Hematopoietic multipotent progenitor cell treated with erythropoietin and hydrocortisone succinate and interleukin-3 and kit ligand, for 4 days (in vitro differentiated cells): ENCODE data around the gene MAPT.
"Not testable (repeated sequence)": the region's sequence is repeated elsewhere in the genome, so short reads cannot be mapped to it uniquely, and the experiment has no call there.

Experiments
- DNase-seq: peaks from one replicate; pipeline ENCODE4 v3.0.0-alpha.2; 2015

MAPT gene

DNA sequence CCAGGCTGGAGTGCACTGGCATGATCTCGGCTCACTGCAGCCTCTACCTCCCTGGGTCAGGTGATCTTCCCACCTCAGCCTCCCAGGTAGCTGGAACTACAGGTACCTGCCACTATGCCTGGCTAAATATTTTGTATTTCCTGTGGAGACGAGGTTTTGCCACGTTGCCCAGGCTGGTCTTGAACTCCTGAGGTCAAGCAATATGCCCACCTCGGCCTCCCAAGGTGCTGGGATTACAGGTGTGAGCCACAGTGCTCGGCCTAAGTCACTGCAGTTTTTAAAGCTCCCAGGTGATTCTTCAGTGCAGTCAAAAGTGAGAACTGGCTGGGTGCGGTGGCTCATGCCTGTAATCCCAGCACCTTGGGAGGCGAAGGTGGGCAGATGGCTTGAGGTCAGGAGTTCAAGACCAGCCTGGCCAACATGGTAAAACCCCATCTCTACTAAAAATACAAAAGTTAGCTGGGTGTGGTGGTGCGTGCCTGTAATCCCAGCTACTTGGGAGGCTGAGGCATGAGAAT, 125.1 kb downstream of the MAPT start:
- DNase-seq = not testable (repeated sequence)

DNA sequence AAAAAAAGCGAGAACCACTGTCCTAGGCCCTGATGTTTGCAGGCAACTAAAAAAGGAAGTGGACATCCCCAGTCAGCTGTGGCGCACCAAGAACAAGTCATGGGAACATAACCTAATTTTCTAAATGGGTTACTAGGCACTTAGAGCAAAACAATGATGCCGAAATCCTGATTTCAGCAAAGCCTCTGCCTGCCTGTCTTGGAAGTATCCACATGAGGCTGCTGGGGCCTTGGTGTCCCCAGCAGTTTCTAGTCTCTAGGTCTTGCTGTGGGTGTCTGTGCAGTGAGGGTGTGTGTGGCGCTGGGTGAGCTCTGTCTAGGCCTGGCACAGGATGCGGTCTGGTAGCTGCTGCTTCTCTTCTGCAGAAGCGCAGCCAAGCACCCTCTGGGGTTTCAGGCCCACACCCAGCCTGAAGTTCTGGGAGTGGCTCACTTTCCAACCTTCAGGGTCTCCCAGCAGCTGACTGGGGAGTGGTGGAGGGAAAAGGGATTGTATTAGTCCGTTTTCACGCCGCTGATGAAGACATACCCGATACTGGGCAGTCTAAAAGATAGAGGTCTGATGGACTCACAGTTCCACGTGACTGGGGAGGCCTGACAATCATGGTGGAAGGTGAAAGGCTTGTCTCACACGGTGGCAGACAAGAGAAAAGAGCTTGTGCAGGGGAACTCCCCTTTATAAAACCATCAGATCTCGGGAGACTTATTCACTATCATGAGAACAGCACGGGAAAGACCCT, 125.8 kb downstream of the MAPT start:
- DNase-seq = no peak

DNA sequence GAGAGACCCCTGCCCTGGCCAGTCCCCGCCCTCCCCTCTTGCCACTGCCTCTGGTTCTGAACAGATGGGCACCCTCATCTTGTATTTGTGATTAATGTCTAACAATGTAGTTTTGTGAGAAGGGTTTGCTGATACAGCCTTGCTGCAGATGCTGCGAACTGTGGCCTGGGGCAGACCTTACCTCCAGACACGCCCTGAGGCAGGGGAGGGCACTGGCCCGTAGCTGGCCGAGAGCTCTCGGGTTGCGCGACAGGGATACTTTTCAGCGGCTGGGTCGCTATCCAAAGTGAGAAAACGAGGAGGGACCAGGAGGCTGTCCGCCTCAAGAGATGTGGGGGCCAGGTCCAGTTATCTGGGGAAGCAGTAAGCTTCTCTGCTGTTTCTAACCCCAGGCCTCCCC, 126.6 kb downstream of the MAPT start:
- no peak for DNase-seq

DNA sequence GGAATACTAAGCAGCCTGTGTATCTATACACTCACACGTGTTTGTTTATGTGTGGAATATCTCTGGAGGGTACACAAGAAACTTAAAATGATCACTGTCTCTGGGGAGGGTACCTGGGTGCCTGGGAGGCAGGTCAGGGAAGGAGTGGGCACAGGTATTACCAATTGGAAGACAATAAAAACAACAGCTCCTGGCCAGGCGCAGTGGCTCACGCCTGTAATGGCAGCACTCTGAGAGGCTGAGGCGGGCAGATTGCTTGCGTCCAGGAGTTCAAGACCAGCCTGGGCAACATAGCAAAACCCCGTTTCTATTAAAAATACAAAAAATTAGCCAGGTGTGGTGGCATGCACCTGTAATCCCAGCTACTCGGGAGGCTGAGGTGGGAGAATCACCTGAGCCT, 129.0 kb downstream of the MAPT start:
- not testable (repeated sequence) for DNase-seq

DNA sequence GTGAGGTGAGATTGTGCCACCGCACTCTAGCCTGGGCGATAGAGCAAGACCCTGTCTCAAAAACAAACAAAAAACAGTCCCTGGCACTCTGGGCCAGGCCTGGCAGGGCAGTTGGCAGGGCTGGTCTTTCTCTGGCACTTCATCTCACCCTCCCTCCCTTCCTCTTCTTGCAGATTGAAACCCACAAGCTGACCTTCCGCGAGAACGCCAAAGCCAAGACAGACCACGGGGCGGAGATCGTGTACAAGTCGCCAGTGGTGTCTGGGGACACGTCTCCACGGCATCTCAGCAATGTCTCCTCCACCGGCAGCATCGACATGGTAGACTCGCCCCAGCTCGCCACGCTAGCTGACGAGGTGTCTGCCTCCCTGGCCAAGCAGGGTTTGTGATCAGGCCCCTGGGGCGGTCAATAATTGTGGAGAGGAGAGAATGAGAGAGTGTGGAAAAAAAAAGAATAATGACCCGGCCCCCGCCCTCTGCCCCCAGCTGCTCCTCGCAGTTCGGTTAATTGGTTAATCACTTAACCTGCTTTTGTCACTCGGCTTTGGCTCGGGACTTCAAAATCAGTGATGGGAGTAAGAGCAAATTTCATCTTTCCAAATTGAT, 129.5 kb downstream of the MAPT start:
- DNase-seq = peak; percentile 43

DNA sequence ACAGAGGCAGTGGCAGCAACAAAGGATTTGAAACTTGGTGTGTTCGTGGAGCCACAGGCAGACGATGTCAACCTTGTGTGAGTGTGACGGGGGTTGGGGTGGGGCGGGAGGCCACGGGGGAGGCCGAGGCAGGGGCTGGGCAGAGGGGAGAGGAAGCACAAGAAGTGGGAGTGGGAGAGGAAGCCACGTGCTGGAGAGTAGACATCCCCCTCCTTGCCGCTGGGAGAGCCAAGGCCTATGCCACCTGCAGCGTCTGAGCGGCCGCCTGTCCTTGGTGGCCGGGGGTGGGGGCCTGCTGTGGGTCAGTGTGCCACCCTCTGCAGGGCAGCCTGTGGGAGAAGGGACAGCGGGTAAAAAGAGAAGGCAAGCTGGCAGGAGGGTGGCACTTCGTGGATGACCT, 130.2 kb downstream of the MAPT start:
- DNase-seq = no peak

DNA sequence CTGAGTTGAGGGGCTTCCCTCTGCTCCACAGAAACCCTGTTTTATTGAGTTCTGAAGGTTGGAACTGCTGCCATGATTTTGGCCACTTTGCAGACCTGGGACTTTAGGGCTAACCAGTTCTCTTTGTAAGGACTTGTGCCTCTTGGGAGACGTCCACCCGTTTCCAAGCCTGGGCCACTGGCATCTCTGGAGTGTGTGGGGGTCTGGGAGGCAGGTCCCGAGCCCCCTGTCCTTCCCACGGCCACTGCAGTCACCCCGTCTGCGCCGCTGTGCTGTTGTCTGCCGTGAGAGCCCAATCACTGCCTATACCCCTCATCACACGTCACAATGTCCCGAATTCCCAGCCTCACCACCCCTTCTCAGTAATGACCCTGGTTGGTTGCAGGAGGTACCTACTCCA, 130.7 kb downstream of the MAPT start:
- DNase-seq = no peak

DNA sequence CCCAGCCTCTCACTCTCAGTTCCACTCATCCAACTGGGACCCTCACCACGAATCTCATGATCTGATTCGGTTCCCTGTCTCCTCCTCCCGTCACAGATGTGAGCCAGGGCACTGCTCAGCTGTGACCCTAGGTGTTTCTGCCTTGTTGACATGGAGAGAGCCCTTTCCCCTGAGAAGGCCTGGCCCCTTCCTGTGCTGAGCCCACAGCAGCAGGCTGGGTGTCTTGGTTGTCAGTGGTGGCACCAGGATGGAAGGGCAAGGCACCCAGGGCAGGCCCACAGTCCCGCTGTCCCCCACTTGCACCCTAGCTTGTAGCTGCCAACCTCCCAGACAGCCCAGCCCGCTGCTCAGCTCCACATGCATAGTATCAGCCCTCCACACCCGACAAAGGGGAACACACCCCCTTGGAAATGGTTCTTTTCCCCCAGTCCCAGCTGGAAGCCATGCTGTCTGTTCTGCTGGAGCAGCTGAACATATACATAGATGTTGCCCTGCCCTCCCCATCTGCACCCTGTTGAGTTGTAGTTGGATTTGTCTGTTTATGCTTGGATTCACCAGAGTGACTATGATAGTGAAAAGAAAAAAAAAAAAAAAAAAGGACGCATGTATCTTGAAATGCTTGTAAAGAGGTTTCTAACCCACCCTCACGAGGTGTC, 131.3 kb downstream of the MAPT start:
- no peak for DNase-seq

DNA sequence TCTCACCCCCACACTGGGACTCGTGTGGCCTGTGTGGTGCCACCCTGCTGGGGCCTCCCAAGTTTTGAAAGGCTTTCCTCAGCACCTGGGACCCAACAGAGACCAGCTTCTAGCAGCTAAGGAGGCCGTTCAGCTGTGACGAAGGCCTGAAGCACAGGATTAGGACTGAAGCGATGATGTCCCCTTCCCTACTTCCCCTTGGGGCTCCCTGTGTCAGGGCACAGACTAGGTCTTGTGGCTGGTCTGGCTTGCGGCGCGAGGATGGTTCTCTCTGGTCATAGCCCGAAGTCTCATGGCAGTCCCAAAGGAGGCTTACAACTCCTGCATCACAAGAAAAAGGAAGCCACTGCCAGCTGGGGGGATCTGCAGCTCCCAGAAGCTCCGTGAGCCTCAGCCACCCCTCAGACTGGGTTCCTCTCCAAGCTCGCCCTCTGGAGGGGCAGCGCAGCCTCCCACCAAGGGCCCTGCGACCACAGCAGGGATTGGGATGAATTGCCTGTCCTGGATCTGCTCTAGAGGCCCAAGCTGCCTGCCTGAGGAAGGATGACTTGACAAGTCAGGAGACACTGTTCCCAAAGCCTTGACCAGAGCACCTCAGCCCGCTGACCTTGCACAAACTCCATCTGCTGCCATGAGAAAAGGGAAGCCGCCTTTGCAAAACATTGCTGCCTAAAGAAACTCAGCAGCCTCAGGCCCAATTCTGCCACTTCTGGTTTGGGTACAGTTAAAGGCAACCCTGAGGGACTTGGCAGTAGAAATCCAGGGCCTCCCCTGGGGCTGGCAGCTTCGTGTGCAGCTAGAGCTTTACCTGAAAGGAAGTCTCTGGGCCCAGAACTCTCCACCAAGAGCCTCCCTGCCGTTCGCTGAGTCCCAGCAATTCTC, 132.1 kb downstream of the MAPT start:
- DNase-seq = no peak

DNA sequence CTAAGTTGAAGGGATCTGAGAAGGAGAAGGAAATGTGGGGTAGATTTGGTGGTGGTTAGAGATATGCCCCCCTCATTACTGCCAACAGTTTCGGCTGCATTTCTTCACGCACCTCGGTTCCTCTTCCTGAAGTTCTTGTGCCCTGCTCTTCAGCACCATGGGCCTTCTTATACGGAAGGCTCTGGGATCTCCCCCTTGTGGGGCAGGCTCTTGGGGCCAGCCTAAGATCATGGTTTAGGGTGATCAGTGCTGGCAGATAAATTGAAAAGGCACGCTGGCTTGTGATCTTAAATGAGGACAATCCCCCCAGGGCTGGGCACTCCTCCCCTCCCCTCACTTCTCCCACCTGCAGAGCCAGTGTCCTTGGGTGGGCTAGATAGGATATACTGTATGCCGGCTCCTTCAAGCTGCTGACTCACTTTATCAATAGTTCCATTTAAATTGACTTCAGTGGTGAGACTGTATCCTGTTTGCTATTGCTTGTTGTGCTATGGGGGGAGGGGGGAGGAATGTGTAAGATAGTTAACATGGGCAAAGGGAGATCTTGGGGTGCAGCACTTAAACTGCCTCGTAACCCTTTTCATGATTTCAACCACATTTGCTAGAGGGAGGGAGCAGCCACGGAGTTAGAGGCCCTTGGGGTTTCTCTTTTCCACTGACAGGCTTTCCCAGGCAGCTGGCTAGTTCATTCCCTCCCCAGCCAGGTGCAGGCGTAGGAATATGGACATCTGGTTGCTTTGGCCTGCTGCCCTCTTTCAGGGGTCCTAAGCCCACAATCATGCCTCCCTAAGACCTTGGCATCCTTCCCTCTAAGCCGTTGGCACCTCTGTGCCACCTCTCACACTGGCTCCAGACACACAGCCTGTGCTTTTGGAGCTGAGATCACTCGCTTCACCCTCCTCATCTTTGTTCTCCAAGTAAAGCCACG, 133.0 kb downstream of the MAPT start:
- DNase-seq = no peak

DNA sequence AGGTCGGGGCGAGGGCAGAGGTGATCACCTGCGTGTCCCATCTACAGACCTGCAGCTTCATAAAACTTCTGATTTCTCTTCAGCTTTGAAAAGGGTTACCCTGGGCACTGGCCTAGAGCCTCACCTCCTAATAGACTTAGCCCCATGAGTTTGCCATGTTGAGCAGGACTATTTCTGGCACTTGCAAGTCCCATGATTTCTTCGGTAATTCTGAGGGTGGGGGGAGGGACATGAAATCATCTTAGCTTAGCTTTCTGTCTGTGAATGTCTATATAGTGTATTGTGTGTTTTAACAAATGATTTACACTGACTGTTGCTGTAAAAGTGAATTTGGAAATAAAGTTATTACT, 133.6 kb downstream of the MAPT start:
- DNase-seq = no peak

DNA sequence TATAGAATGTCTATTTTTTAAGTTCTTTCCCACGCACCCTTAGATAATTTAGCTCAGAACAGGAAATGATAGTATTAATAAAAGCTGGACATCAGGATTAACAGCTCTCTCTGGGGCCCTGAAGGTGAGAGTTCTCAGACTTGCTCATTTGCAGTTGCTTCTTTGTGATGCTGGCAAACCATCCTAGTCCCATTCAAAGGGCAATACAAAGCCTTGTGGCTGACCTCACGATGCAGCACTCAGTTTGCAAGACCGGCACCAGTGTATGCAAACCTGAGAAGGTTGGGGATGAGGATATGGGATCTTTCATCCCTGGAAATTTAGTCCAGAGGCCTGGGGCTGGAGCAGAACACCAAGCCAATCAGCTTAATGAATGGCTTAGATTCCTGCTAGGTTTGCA, 134.0 kb downstream of the MAPT start:
- DNase-seq = no peak

DNA sequence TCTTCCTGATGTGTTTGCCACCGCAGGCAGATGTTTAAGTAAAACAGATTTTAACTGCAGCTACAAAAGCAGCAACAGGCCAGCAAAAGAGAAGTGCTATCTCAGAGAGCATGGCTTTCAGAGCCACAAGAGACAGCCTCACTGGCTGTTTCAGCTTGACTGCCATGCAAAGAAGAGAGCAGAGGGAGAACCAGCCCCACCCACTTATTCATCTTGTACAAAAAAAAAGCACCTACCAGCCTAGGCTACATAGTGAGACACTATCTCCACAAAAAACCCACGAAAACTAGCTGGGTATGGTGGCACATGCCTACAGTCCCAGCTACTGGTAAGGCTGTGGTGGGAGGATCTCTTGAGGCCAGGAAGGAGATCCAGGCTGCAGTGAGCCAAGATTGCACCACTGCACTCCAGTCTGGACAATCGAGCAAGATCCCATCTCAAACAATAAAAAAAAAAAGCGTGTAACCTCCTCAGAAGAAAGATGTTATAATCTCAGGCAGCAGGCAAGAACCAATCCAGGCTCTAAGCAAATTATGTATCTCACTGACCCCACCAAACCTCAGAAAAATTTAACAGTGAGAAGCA, 134.7 kb downstream of the MAPT start:
- peak; percentile 58 for DNase-seq

DNA sequence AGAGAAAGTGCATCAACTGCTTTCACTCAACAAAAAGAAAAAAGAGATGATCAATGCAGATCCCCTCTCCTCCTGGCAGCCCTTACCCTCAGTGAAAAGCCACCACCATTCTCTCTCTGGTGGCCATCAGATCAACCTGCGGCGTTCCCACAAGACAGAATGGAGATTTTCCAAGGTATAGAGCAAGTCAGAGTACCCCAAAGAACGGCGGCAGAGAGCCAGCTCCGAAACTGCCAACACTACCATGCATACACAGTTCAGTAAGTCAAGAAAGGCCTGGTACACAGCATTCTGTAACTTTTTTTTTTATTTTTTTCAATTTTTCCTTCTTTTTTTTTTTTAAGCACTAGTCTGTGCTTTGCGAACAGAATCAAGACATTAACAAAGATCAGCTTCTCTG, 135.3 kb downstream of the MAPT start:
- DNase-seq = no peak

DNA sequence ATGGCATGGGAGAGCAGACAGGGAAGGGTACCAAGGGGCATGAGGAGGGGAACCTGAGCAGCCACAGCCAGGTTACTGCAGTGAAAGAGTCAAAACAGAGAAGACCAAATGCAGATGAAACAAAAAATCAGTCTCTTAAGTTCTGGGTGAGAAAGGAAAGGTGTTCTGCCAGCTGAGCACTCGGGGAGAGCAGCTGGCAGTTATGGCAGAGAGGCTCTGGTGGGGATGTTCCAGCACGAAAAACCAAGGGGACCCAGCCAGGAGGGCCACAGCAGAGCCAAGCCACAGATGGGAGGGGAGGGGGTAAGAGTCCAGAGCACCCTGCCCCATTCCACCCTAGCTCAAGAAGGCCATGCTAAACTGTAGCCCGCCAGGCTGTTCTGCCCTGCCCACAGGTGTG, 136.4 kb downstream of the MAPT start:
- DNase-seq = no peak

DNA sequence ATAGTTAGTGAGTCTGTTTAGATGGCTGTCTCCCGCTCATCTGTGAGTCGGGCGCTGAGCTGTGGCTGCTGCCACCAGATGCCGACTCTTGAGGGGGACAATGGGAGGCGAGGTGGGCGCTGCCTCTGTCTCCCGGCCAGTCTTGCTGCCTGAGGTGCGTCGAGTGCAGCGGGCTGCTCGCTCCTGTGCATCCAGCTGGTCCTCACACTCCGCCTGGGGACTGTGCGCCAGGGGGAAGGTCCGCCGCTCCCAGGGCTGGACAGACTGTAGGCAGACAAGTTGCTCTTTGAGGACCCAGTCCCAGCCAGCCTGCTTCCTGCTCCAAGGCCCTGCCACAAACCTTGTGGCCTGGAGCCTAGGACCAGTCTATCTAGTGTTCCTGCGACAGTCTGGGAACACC, 137.1 kb downstream of the MAPT start:
- DNase-seq = no peak

DNA sequence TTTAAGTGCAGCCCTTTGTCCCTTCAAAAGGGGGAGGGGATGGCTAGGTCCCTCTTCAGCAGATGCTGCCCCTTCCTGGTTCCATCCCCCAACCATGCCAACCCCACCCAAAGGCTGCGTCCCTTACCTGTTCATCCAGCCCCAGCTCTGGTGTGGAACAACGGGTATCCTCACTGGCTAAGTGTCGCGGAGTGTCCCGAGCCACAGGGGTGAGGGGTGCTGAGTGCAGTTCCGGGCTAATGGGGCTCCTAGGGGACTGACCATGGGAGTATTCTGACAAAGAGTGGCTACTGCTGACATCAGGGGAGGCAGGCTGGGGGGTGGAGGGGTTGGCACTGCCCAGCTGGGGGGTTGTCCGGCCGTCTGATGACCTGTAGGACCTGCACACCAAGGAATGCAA, 137.6 kb downstream of the MAPT start:
- no peak for DNase-seq

DNA sequence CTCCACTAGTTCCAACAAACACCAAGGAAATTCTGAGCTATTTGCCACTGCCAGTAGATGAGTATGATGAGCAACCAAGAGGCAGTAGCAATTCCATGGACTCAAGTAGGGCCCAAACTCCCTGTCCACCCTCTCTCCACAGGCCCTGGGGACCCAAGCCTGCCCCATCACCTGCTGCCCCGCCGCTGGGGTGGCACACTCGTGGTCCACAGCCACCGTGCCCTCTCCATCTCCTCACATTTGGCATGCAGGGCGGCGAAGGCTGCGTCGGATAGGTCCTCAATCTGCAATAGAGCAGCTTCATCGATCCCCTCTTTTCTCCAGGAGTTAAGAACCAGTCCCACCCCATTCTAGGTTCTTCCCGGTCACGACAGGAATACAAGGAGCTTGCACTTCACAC, 138.6 kb downstream of the MAPT start:
- DNase-seq = no peak

DNA sequence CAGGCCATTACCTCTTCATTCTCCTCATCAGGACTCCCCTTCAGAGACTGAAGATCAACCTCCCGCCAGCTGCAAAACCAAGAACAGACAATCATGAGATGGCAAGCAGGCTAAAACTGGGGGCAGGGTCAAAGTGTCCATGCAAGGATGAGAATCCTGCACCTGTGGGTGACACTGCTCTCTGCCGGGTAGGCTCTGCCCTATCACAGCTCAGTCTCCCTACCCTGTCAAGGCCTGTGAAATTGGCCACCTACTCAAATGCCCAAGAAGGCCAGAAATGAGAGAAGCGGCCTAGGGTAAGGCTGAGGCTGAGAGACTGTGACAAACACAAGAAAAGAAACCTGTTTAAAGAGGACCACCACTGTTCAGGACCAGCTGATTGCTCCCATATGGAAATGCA, 139.0 kb downstream of the MAPT start:
- DNase-seq = no peak

DNA sequence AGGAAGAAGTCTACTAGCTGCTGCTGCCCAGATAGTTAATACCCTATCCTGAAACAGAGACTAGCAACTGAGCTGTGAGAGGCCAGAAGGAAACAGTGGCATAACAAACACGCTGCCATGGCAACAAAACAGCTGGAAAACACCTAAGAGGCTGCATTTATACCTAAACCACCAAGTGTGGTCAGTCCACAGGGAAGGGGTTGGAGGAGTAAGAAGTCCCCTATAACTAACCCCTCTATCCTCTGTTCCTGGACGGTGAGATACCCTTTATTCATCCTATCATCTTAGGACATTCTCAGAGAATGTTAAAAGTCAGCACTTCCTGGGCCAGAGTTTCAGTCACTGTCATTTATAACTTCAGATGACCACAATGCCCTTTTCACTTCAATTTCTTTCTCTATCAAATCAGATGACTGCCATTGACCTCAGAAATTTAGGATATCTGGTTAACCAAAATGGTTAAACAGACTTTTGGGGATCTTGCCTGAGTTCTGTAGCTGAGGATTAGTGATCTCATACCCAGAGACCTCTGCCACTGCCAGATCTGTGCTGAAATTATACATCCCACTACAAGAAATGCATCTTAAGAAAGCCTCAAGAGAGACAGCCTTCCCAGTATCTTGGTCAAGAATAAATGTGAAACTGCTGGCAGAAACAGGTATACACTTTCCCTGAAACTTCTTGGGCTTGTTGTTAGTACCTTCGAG, 140.9 kb downstream of the MAPT start:
- no peak for DNase-seq

DNA sequence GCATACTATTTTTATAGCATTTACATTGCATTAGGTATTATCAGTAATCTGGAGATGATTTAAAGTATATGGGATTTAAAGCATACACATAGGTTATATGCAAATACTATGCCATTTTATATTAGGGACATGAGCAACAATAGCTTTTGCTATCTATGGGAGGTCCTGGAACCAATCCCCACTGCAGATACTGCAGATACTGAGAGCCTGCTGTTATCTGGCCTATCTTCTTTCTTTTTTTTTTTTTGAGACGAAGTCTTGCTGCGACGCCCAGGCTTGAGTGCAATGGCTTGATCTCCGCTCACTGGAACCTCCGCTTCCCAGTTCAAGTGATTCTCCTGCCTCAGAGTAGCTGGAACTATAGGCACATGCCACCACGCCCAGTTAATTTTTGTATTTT, 142.1 kb downstream of the MAPT start:
- no peak for DNase-seq
